Retina (tissue), 1 donor: ENCODE results near the gene IL1RN.
"Not testable (repeated sequence)": the region's sequence is repeated elsewhere in the genome, so short reads cannot be mapped to it uniquely, and the experiment has no call there.

ENCODE experiments used
- DNase-seq: peaks from one replicate; pipeline ENCODE4 v3.0.0-alpha.2; 2016

The IL1RN gene, protein sequence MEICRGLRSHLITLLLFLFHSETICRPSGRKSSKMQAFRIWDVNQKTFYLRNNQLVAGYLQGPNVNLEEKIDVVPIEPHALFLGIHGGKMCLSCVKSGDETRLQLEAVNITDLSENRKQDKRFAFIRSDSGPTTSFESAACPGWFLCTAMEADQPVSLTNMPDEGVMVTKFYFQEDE

GRCh38 chr2:113126845-113127645 is at the start of gene IL1RN:
TSS of gene IL1RN (plus strand) at chr2:113127598. CDS start at chr2:113127625, 27 bp downstream.
- no peak for DNase-seq

- no peak for DNase-seq
These were observed 49.5 kb upstream of the IL1RN start for GRCh38 chr2:113077921-113078320.

GRCh38 chr2:113078350-113078839 is 49.0 kb upstream of the IL1RN start:
- no peak for DNase-seq

- no peak for DNase-seq
These were observed 48.3 kb upstream of the IL1RN start for GRCh38 chr2:113079131-113079530.

DNA sequence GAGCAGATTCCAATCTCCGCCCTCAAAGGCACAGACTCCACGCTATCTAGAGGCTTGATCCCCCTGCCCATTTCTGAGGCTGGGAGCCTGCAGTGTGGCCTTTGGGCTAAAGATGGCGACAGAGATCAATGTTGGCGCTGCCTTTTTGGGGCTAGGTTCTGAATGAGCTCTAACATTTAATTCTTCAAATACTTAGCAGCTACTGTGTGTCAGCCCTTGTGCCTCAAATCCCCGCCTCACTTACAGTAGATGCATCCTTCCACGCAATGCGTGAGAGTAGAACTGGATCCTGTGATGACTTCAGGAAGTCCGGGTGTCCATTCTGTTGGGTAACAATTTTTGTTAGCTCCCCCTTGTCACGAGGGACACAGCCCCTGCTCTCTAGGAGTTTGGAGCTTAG is 47.3 kb upstream of the IL1RN start:
- DNase-seq, result peak; percentile 59

GRCh38 chr2:113081488-113082210 is 45.7 kb upstream of the IL1RN start:
- DNase-seq, result no peak

DNA sequence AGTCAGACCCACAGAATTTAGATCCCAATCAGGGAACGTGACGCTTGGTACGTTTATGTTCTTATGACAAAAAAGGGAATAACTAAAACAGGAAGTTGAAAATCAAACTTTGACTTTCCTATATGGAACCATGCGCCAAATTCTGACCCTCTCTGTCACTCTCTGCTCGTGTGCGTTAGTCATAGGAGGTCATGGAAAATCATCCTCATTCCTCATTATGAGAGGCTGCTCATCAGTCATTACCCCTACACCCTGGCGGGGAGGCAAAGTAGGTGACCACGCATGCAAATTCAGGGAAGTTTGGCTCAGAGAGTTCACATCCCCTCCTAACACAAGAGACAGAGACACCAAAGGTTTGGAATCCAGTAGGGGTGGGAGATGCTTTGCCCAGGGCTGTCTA is 44.1 kb upstream of the IL1RN start:
- no peak for DNase-seq

GRCh38 chr2:113084249-113085000 is 43.0 kb upstream of the IL1RN start:
- DNase-seq, result no peak

DNA sequence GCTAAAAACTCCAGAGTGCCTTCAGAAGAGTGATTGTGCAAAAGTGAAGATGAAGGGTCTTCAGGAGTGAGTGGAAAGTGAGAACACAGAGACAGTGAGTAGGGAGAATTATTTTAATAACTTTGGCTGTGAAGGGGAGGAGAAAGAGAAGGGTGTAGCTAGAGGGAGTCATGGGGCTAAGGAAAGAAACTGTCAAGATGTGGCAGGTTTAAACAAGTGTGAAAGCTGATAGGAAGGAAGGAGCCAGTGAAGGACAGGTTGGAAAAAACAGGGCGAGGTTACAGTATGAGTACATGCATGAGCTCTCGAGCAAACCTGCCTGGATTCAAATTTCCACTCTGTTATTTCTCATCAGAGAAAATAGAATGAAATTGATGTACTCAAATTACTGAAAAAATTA is 41.9 kb upstream of the IL1RN start:
- DNase-seq, result no peak

- DNase-seq, result no peak
These were observed 39.0 kb upstream of the IL1RN start for GRCh38 chr2:113088213-113088992.

DNA sequence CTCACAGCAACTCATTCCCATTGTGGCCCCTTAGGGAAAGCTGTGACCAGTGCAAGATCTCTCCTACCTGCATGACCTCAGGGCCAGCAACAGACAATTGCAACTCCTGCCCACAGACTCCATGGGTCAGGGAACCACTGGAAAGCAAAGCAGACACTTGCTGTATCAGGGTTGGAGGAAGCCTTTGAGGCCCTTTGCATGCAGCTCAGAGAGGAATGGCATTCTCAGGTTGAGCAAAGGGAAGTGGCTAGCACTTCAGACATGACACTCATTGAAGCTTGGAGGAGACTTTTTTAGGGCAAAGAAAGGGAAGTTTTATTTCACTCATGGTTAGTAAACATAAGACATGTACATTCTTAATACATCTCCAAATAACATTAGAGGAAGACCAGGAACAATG is 37.5 kb upstream of the IL1RN start:
- DNase-seq, result no peak

DNA sequence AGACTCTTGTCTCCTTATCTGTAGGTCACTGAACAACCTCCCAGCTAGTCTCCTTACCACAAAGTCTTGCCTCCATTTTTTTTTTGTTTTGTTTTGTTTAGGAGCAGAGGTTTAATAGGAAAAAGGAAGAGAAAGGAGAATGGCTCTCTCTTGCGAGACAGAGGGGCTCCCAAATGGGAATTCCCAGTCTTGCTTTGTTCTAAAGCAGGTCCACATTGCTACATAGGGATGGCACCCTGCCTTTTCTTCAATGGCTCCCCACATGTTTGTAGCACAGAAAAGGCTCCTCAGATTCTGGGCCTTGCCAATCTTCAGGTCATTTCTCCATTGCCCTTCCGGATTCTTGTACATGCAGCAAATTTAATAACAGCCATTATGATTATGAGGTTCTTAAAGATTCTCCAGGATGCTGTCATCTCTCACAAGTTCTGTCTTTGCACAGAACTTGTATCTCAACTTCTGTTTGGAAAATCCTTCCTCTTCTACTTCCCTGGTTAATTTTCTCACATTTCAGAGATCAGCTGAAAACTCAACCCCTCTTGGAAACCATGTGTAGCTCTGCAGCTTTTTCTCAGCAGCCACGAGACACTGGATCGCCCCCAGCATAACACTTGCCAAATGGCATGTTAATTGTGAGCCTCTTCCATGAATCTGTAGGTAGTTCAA is 36.0 kb upstream of the IL1RN start:
- no peak for DNase-seq

DNA sequence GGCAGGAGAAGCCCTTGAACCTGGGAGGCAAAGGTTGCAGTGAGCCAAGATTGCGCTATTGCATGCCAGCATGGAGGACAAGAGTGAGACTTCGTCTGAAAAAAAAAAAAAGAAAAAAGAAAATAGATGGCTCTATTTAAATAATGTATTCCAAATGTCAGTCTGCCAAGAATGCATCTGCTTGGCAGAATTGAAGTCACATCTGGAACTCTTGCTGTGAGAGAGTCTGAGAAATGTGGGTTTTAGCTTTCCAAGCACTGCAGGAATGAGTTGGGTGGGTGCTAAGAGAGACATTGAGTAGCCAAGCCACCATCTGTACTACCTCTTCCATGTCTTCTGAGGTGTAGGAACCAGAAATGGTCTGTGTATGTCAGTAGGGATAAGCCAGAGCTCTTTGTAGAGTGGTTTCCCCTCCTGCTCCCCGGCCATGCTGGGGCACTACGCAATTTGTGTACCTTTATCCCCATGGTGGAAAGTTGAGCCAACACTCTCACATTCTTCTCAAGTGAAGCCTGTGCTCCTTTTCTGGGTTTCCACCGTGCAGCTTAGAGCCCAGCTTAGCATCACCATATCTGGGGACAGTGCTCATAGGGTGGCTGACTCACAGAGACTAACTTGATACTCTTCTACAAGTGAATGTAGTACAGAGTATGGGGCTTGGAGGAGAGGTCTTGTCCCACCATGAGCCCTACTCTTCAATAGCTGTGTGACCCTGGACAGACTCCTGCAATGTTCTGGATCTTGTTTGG is 34.4 kb upstream of the IL1RN start:
- no peak for DNase-seq

GRCh38 chr2:113093613-113093977 is 33.8 kb upstream of the IL1RN start:
- no peak for DNase-seq

DNA sequence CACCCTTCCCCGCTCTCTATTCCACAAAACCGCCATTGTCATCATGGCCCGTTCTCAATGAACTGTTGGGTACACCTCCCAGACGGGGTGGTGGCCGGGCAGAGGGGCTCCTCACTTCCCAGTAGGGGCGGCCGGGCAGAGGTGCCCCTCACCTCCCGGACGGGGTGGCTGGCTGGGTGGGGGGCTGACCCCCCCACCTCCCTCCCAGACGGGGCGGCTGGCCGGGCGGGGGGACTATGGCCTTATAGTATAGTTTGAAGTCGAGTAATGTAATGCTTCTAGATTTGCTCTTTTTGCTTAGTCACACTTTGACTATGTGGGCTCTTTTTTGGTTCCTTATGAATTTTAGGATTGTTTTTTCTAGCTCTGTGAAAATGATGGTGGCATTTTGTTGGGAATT is 31.1 kb upstream of the IL1RN start:
- not testable (repeated sequence) for DNase-seq

- not testable (repeated sequence) for DNase-seq
These were observed 30.4 kb upstream of the IL1RN start for GRCh38 chr2:113096842-113097618.

DNA sequence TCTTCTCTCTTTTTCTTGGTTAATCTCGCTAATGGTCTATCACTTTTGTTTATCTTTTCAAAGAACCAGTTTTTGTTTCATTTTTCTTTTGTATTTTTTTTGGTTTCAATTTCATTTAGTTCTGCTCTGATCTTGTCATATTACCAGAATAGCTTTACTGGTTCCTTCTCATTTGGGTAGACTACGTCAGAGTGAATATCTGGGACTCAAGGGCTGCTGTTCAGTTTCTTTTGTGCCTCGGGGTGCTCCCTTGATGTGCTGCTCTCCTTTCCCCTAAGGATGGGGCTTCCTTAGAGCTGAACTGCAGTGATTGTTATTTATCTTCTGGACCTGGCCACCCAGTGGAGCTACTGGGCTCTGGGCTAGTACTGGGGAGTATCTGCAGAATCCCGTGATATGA is 29.4 kb upstream of the IL1RN start:
- no peak for DNase-seq

DNA sequence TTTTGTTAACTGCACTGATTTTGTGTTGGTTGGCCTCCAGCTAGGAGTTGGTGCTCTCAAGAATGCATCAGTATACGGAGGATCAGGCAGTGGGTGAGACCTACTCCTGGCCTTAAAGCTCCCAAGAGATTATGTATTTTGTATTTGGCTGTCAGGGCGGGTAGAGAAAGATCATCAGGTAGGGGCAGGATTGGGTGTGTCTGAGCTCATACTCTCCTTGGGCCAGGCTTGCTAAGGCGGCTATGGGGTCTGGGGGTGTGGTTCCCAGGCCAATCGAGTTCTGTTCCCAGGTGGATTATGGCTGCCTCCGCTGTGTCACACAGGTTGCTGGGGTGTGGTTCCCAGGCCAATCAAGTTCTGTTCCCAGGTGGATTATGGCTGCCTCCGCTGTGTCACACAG is 28.9 kb upstream of the IL1RN start:
- DNase-seq, result no peak

DNA sequence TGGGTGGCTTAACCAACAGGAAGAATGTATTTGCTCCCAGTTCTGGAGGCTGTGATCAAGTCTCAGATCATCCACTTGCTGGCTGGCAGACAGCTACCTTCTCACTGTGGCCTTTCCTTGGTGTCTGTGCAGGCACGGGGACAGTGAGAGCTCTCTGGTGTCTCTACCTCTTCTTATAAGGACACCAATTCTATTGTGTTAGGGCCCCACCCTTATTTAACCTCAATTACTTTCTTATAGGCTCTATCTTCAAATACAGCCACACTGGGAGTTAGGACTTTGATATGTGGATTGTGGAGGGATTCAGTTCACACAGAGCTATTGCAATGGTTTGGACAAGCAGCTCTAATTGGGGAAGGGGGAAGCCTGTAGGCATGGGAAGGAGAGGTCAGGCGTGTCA is 25.3 kb upstream of the IL1RN start:
- no peak for DNase-seq

- no peak for DNase-seq
These were observed 24.1 kb upstream of the IL1RN start for GRCh38 chr2:113103277-113103676.
